HG02763 (cell line): ENCODE results near the gene EBF3.

Source experiments
- ATAC-seq: cut with Tn5 transposase; IDR thresholded peaks from one replicate; pipeline ENCODE4 v1.9.1; 2021; ENCODE audit warnings: mild to moderate bottlenecking, moderate library complexity; ENCODE audit not compliant: unreplicated experiment

Gene EBF3

DNA sequence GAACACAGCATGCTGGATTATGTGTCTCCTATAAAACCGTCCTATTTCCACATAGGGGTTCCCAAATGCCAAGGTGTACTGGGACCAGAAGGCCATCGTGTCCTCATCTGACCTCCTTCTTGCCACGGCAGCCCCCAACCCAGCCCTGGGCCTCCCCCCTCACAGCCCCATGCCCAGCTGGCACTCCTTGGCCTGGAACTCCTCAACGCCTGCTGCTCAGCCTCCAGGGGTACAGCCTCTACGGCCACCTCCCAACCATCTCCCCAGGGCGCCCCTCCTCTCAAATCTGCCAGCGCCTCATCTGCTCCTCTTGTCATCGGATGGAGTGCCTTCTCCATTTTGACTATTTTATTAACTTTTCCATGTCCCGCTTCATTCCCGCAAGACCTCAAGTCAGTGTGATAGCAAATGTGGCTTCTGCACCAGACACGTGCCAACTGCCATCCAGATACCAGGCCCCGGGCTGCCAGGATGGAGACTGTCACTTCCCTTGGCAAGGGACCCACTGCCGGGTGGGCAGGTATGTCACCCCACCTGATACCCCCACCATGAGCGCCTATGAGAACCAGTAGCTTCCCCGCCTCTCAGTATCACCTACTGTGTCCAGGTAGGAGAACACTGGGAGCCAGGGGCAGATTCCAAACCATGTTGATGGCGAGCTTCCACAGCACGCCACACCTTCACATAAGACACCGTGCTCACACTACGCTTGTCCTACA lies 106.7 kb downstream of the EBF3 start:
- ATAC-seq = no peak

DNA sequence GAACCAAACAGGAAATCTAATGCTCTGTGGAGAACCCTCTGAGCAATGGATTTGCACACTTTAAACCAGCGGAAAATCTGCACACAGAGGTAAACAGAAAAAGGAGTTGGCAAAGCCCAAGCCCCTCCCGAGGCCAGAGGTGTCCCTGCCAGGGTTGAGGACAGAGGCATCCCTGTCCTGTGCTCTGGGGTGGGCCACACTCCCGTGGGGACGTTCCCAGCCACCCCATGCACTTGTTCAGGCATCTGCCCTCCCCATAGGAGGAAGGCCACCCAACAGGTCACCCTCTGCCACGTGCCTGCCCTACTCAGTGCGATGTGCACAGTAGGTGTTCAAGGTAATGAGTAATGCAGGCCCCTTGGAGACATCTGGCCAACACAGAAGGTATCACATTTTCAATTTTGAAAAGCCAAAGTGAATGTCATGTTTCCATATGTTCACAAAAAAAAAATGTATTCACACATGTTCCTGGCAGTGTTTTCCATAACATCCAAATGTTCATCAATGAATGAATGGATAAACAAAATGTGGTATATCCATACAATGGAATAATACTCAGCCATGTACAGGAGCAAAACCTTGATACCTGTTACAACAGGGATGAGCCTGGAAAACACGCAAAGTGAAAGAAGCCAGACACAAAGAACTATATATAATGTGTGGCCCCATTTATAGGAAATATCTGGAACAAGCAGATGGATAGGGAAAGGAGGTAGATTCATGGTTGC lies 108.1 kb downstream of the EBF3 start:
- ATAC-seq = no peak

DNA sequence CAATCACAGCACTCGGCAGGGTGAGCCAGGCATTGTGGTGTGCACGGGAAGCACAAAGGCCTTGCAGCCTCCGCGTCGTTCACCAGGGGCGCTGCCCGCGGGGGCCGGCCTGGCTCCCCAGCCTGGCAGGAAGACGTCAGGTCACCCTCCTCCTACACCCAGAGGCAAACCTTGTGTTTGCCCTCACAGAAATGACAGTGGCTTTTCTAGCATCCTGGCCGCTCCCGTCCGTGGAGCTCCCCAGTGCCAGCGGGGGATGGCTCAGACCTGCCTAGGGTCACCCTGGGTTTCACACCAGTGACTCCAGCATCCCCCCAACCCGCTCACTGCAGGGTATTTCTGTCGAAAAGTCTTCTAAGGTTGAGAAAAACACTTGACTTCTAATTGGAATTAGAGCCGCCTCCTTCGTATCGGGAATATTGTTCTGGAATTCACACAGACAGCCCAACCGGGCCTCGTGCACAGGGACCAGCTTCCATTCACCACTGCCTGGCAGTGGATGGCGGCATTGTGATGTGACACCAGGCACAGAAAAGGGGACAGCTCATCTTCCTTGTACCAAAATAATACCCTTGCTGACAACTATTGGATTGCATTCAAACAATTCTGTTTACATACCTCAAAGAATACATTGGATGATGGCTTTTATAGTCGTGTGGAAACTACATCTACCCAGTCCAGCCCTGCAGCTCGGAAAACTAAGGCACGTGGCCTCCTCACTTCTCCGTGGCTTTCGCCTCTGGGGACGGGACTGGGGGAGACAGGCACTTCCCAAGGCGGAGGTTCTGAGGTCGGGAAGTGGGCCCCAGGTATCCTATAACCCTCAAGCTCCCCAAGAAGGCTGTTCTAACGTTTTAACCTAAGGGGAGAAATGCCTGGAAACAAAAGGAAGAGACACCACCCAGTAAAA lies 109.0 kb downstream of the EBF3 start:
- no peak for ATAC-seq

DNA sequence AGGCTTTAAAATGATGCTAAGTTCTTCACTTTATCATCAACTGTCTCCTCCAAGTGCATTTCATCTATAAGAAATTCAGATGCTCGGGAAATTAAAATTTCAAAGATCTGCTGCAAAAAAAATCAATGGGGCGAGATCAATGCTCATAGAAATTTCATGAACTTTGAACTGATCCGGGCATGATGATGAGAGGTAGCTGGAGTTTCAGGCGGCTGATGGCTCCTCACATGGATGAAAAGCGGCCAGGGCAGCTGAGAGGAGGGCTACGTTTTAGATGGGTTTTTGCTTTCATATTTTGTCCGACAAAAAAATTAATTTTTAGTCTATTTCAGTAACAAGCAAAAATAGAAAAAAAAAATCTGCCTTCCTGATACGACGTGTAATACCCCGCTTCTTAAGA lies 109.9 kb downstream of the EBF3 start:
- ATAC-seq = no peak

DNA sequence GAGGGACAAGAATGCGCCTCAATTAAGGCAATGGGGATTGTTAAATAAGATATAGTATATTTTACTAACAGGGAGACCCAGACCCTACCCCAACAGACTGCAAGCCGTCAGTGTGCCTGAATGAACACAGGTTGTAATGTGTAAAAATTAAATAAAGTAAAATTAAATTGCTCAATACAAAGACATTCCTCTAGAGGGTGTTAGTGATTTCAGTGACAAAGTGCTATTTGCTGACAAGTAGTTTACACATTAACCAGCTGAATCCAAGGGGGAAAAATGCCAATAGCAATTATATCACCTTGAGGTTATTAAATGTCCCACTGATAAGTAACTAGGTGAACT lies 110.5 kb downstream of the EBF3 start:
- no peak for ATAC-seq

DNA sequence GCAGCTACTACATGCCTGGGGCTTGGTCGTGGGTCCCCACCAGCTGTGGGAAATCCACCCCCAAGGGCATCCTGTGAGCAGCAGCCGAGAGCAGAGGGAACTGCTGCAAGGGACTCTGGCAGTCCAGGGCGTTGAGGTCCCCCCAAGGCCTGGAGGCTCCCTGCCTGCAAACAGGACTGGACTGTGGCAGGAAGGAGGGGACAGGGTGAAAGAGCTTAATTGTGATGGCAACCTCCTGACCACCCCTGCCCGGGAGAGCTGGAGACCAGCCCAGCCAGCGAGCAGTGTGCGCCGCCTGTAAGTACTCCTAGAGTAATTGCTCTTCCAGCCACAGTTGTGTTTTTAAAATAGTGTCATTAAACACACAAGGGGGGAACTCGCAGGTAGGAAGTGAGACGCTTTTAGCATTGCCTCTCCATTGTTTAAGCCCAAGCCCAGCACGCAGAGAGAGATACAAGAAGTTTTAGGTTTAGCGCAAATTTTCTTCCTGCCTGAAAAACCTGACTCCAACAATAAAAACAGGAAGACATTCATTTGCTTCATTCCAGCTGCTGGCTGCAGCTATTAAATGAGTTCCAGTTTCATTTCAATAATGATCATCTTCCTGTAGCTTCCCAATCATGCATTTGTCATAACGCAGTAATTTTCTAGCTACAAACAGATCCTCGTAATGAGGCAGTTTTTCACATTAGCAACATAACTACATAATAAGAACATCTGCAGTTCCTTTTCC lies 111.1 kb downstream of the EBF3 start:
- no peak for ATAC-seq

DNA sequence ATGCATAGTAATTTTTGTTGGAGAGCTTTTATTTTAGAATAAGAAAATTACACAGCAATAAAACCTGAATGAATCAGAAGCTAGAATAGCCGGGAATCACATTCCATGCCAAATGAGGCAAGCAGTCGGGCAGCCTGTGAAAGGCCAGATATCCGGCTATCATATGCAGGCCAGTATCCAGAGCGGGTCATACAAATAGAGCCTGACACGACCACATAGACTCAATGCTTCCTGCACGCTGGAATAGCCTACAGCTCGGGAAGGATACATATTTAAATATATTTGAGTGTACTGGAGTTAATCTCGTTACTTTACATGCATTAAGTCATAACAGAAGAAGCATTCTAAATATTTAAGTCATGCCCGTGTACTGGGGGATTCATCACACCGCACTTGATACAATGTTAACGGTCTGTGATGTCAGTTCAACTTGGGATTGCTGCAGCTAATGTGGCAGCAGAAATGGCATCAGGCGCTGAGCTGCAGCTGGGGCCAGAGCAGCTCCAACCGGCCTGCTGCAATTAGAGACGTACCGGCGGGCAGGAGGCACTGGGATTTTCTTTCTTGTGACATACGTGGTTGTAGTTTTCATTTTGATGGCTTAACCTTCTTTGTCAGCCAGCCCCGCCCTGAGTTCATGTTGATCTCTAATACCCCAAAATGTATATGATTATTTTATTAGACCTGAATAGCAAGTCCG lies 112.0 kb downstream of the EBF3 start:
- no peak for ATAC-seq

DNA sequence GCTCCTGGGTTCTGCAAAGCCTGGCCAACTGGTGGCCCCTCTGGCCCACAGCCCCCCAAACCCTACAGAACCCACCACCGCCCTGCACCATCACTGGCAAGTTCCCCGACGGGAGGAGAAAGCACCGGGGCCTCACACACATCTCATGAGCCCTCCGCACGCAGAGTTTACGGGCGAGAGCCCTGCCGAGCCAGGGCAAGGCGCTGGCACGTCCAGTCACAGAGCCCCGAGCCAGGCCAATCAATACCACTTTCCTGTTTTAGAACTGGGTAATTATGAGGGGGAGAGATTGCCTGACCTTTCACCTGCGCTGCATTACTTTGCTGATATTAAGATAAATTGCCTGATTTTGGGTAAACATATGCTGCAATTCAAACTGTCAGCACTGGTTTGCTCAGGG lies 113.3 kb downstream of the EBF3 start:
- no peak for ATAC-seq

DNA sequence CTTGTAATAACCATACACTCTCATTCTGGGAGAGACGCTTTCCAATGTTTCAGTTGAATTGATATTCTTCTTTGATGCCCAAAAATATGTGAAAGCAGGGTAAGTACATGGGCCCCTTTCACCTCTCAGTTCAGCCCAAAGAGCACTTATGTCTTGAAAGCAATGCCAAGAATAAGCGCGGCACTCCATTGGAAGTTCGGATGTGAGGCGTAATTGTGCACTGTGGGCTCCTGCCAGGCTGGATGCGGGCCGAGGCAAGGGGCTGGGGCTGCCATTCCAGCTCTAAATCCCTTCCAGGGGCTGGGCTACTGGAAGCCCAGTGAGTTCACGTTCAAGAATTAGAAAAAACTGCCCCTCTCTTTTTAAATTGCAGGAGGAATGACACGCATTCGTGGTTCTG lies 113.8 kb downstream of the EBF3 start:
- ATAC-seq = no peak

DNA sequence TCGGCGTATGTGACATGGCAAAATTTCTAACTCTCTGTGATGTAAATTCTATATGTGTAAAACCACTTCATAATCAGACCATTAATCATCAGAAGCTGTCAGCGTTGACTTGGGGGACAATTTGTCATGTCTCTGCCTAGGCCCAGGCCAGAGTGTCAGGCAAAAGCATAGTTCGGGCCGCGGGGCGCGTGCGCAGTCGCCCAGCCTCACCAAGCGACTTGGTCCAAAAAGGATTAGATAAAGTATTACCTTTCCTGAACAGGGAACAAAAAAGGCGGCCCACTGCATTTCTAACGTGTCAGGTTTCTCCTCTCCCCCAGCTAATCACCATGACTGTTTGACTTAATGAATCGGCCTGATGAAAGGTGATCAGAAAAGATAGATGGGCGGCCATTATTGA lies 114.2 kb downstream of the EBF3 start:
- no peak for ATAC-seq

DNA sequence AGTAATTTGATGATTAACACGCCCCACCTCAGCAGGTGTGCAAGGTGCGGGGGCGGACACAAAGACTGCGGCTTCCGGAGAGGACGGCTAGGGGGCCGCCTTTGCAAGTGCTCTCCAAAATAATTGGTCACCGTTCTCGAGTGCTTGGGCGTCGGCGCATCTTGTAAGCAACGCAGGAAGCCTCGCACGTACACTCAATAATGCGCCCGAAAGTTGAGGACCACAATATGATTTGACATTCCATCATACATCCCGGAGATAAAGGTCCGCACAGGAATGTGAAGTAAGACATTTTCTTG lies 114.7 kb downstream of the EBF3 start:
- no peak for ATAC-seq

DNA sequence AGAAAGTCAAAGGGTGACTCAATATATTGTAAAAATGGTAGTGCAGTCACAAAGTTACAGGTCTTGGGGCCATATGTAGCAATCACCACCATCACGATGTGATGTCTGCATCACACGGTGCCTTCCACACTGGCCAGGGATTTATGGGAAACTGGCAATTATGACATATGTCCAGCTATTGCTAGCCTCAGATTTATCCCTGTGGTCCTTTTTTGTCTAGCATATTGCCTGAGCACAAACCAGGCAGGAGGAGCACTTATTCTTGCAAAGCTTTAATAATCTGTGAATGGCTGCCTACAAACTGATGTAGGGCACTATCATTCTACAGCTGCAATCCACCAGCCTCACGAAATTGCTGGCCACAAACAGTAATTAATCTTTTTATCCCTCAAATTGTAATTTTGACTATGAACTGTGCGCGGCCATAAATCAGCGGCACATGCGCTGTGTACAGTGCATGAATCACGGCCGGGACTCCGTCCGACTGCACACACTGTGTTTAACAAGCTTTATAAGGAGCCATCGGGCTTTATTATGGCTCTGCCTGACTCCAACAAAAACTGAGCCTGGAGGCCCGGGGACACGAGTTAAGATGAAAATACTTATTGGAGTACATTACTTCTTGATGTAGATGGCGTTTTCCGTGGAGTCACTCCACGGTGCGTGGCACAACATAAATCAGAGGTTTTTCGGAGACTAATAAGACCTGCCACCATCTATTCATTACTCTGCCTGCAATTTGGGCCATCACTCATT lies 115.2 kb downstream of the EBF3 start:
- no peak for ATAC-seq

DNA sequence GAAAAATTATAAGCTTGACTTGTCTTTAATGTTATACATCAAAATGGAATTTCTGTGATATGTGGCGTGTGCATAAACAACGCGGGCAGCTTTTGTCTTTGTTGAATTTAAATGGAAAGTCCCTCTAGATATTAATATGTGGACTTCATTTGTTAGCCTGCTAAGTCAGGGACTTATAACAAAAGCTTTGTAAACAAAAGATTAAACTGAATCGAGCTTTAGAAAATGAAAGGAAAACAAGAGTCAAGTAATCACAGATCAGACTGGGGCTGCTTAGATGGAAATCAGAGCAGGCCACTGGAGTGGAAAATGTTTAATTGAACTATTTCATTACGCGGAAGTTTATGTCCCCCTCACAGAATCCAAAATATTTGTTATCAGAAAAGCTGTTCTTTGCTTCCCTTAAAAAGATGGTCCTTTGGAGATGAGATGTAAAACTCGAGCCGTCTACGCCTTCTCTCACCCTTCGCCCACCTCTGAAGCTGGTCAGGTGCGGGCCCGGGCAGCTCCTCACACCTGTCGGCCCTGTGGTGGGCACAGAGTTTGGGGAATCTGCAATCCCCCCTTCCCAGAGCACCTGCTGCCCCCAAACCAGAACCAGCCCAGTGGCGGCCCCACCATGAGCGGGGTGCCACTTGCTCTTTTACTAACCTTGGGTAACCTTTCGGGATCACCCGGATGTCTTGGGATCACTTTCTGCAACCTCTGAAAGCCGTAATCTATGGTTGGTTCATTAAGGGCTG lies 116.2 kb downstream of the EBF3 start:
- ATAC-seq = no peak

DNA sequence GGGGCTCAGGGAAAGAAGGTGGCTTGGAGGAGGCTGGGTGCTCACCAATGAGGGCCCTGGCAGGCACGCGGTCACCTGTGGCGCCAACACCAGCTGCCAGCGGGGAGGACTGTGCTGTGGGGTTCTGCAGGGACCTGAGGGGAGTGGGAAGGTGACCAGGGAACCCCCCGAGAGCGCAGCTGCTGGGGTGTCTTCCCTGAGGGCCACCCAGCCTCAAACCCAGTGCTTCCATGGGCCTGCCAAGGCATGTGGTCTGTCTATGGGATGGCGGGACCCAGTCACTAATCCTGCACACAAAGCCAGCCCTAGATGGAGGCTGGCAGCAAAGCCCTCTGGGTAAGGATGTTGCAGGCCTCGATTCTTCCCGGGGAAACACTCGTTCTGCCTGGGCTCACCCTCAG lies 117.1 kb downstream of the EBF3 start:
- no peak for ATAC-seq

DNA sequence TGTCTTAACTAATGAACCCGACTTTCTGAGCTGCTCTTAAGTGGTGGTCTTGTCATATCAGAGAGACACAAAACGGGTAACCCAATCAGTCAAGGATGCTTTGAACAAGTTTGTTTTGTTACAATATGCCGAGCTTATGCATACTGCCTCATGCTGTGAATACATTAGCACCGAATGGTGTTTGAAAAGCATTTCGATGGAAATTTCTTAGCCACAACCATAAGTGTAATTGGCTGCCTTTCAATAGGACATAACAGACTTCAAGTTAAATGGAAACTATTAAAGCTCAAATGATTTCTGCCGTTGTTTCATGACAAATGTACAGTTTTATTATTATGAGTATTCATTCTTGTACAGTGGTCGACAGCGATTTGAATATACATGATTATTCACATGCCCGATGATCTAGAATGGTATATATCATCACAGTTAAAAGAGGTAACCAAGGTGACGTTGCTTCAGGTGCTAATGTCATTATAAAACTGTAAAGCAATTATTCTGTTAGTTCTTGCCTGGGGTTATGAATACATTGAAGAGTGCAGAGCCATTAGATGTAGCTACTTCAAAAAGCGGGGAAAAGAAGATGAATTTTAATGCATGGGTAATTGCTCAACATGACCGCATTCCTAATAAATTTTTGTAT lies 118.8 kb downstream of the EBF3 start:
- no peak for ATAC-seq

DNA sequence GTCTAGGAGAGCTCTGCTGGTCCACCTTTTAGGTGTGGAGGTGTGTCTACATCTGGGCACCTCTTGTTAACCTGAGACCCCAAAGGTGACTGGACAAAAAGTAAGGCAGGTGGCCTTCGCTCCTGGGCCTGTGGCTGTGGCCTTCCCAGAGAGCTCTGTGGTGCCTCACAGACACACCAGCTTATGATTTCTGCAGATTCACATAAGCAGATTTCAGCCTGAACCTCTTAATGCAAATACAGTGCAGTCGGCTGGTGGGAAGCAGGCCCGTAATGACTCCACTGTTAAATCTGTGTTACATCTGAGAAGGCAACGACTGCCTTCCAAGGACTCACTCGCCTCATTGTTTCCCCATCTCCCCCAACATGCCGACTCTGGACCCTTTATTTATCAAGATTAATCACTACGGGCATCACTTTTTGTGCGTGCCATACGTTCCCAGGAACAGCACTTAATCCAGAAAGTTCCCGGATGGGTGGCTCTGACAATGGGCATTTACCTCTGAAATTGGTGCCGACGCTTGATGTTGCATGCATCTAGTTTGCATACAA lies 119.8 kb downstream of the EBF3 start:
- ATAC-seq = no peak

DNA sequence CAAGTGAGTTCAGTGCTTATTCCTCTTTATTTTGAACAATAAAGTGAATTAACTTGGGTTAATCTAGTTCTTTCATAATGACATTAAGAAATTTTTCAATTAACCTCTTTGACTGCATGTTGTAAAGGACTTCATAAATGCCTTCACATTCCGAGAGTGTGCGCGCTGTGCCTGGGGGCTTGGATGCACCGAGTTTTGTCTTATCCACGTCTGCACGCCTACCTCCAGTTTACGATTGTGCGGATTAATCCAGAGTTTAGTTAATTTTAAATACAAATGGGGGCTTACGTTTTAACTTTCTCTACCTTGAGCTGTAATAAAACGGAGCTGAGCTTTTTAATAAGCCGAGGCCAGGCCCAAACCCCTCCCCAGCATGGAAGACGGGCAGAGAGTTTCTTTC lies 120.4 kb downstream of the EBF3 start:
- ATAC-seq = no peak

DNA sequence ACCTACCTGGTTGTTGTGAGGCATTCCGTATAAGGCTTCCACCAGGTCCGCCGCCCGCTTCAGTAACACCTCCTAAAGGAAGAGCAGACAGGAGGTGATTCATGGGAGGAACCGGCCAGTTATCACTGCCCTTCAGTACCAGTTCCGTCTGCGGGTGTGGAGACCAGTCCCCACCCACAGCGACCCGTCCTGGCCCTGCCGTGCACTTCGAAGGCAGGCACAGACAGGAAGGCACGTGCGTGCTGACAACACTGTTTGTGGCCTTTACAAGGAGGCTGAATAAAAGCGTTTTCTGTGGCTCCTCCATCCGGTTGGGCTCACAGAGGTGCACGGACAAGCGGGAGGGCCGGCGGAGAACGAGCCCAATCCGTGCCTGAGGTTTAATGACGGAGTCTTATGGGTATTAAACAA lies 120.9 kb downstream of the EBF3 start:
- ATAC-seq = no peak

DNA sequence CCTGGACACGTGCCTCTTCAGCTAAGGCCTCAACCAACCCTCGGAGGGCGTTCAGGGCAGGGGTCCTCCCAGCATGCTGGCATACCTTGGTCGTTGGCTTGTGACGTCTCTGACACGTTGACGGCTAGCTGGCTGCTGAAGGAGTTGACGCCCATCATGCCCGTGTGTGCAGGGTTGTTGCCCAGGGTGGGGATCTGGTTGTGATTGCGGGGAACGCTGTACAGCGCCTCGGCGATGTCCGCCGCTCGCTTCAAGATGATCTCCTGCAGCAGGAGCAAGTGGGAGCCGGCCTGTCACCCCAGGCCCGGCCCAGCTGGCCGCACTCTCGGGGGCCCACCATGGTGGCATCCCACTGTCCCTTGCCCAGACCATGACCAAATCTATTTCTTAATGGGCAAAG lies 122.0 kb downstream of the EBF3 start:
- ATAC-seq = no peak
